Astrocyte of the spinal cord (primary cell): ENCODE data around the gene LXN.
"Not testable (repeated sequence)": the region's sequence is repeated elsewhere in the genome, so short reads cannot be mapped to it uniquely, and the experiment has no call there.

ENCODE experiments used
- DNase-seq: peaks from one replicate; pipeline ENCODE4 v3.0.0; 2011; ENCODE audit warnings: low read depth, low spot score
- H3K4me3 ChIP-seq: 2 replicates; pipeline ENCODE4 v1.5.1; 2011; ENCODE audit warnings: low read depth, mild to moderate bottlenecking, low read length, moderate library complexity
- CTCF ChIP-seq: IDR thresholded peaks from 2 replicates; pipeline ENCODE4 v1.5.1; 2012; ENCODE audit warnings: low read depth, mild to moderate bottlenecking, low read length, inconsistent platforms
- in situ Hi-C: cut with HindIII; loops from 2 replicates; pipeline ENCODE4 v1.10.0; 2017; ENCODE audit warnings: low sequenced_read_pairs

Gene LXN

GRCh38 chr3:158700559-158700958, 28.1 kb upstream of the LXN start:
- no peak overlapping the region for H3K4me3 ChIP-seq
- in situ Hi-C loops, result no loop called here
- DNase-seq, result no peak
- TF ChIP-seq CTCF, result no peak

GRCh38 chr3:158696618-158697017, 24.2 kb upstream of the LXN start:
- in situ Hi-C loops, result no loop called here
- TF ChIP-seq CTCF, result no peak
- peak; percentile 40 for DNase-seq

GRCh38 chr3:158693866-158694456, 21.5 kb upstream of the LXN start:
- DNase-seq, in situ Hi-C loops, H3K4me3 ChIP-seq: not testable (repeated sequence)

More at GRCh38 chr3:158696618-158697017, 24.2 kb upstream of the LXN start:
- H3K4me3 ChIP-seq, result no peak overlapping the region

GRCh38 chr3:158685159-158685558, 12.7 kb upstream of the LXN start:
- in situ Hi-C loops, result no loop called here
- no peak overlapping the region for H3K4me3 ChIP-seq
- peak; percentile 27 for DNase-seq
- TF ChIP-seq CTCF, result no peak

- DNase-seq, result peak; percentile 37
- H3K4me3 ChIP-seq, result no peak overlapping the region
- no peak for TF ChIP-seq CTCF
- in situ Hi-C loops, result no loop called here
These were observed 10.9 kb upstream of the LXN start for GRCh38 chr3:158683230-158683962.

GRCh38 chr3:158680861-158681260, 8.4 kb upstream of the LXN start:
- no peak for DNase-seq
- TF ChIP-seq CTCF, result no peak
- no peak overlapping the region for H3K4me3 ChIP-seq
- in situ Hi-C loops, result no loop called here

- no peak overlapping the region for H3K4me3 ChIP-seq
- in situ Hi-C loops, result no loop called here
- no peak for TF ChIP-seq CTCF
- DNase-seq, result peak; percentile 49
These were observed 7.1 kb upstream of the LXN start for GRCh38 chr3:158679547-158680000.
